Renal pelvis (tissue), 12 donors: ENCODE measurements around the gene TMEM191B. TPM values are rescaled to one million over a fixed set of nuclear protein-coding genes. Genes with fewer than 3 reads are reported as not detected.
"Not testable (repeated sequence)": the region's sequence is repeated elsewhere in the genome, so short reads cannot be mapped to it uniquely, and the experiment has no call there.

Experiments
- DNase-seq: peaks from one replicate; pipeline ENCODE4 v3.0.0-alpha.2; 2013
- long read RNA-seq, 16 experiments: transcript quantifications; one replicate each; lab custom pipeline, GENCODE V29; 2026
- polyA plus RNA-seq, 3 donors: library from polyadenylated mRNA; unstranded; fragments of 120-200 nt; gene quantifications; one replicate each; pipeline ENCODE4 v1.2.1, GENCODE V29; 2013; ENCODE audit not compliant: insufficient read length in 3 of 3

TMEM191B gene
- 1 to 10 TPM; 1.1 to 1.3 (median 1.2) TPM for polyA plus RNA-seq
- long read RNA-seq, donor 1, partial matches to known transcripts: 72 of 72 reads
- long read RNA-seq, donor 1, other reads (novel, unspliced or antisense): 0 of 72 reads
- long read RNA-seq, donor 2: 0 reads
- long read RNA-seq, donor 3: 0 reads
- long read RNA-seq, donor 4: 0 reads
- long read RNA-seq, donor 5: 0 reads
- long read RNA-seq, donor 6: 0 reads
- long read RNA-seq, donor 7: 0 reads
- long read RNA-seq, donor 8: 0 reads
- long read RNA-seq, donor 9: 0 reads
- long read RNA-seq, donor 10: 0 reads
- long read RNA-seq, donor 11: 0 reads
- long read RNA-seq, donor 12: 0 reads
- long read RNA-seq, donor 13: 0 reads
- long read RNA-seq, donor 14: 0 reads
- long read RNA-seq, donor 15, partial matches to known transcripts: 0 of 1 reads
- long read RNA-seq, donor 15, other reads (novel, unspliced or antisense): 0 of 1 reads
- long read RNA-seq, donor 16: 0 reads

- not testable (repeated sequence) for DNase-seq
Measured at GRCh38 chr22:18527752-18528596, at the start of gene TMEM191B. TSS of gene TMEM191B (plus strand) at chr22:18527802. CDS start at chr22:18527981, 179 bp downstream.

- DNase-seq: not testable (repeated sequence)
Measured at GRCh38 chr22:18496227-18496626, 31.4 kb upstream of the TMEM191B start.

- DNase-seq: not testable (repeated sequence)
Measured at GRCh38 chr22:18511327-18511726, 16.3 kb upstream of the TMEM191B start.

GRCh38 chr22:18512378-18512777 lies 15.2 kb upstream of the TMEM191B start:
- not testable (repeated sequence) for DNase-seq

GRCh38 chr22:18513454-18513853 lies 14.1 kb upstream of the TMEM191B start:
- not testable (repeated sequence) for DNase-seq

- DNase-seq: not testable (repeated sequence)
Measured at GRCh38 chr22:18518061-18518460, 9.5 kb upstream of the TMEM191B start, which contains the start of gene GGTLC3. TSS of gene GGTLC3 (minus strand) at chr22:18518161. CDS start at chr22:18517897, 264 bp downstream.

- not testable (repeated sequence) for DNase-seq
Measured at GRCh38 chr22:18522762-18523161, 4.8 kb upstream of the TMEM191B start.

GRCh38 chr22:18523328-18523727 lies 4.3 kb upstream of the TMEM191B start:
- DNase-seq: not testable (repeated sequence)

GRCh38 chr22:18528597-18529415 lies 1.2 kb downstream of the TMEM191B start:
- peak; percentile 4 for DNase-seq

- DNase-seq: not testable (repeated sequence)
Measured at GRCh38 chr22:18529416-18530145, 2.0 kb downstream of the TMEM191B start.

- not testable (repeated sequence) for DNase-seq
Measured at GRCh38 chr22:18533633-18534032, 6.0 kb downstream of the TMEM191B start.

GRCh38 chr22:18534315-18534714 lies 6.7 kb downstream of the TMEM191B start:
- not testable (repeated sequence) for DNase-seq

GRCh38 chr22:18539994-18540393 lies 12.4 kb downstream of the TMEM191B start:
- DNase-seq: not testable (repeated sequence)

GRCh38 chr22:18543400-18543799 lies 15.8 kb downstream of the TMEM191B start:
- not testable (repeated sequence) for DNase-seq

- not testable (repeated sequence) for DNase-seq
Measured at GRCh38 chr22:18544615-18545014, 17.0 kb downstream of the TMEM191B start.

GRCh38 chr22:18549458-18550179 lies 22.0 kb downstream of the TMEM191B start:
- not testable (repeated sequence) for DNase-seq

- DNase-seq: not testable (repeated sequence)
Measured at GRCh38 chr22:18551046-18551445, 23.4 kb downstream of the TMEM191B start.

- DNase-seq: not testable (repeated sequence)
Measured at GRCh38 chr22:18552839-18553597, 25.4 kb downstream of the TMEM191B start.
